AG09309 (cell line): ENCODE data around the gene PCDHB5.
"Not testable (repeated sequence)": the region's sequence is repeated elsewhere in the genome, so short reads cannot be mapped to it uniquely, and the experiment has no call there.

Experiments used
- DNase-seq: peaks from one replicate; pipeline ENCODE4 v3.0.0-alpha.2; 2010; ENCODE audit warnings: low read depth
- H3K4me3 ChIP-seq: 2 replicates; pipeline ENCODE4 v1.5.1; 2011; ENCODE audit warnings: mild to moderate bottlenecking, low read depth, low read length, moderate library complexity; ENCODE audit not compliant: control insufficient read depth
- CTCF ChIP-seq: IDR thresholded peaks from 2 replicates; pipeline ENCODE4 v1.5.1; 2011; ENCODE audit warnings: mild to moderate bottlenecking, low read depth, low read length, inconsistent platforms; ENCODE audit not compliant: insufficient read depth, control insufficient read depth; ENCODE audit errors: missing control alignments

The PCDHB5 gene

DNA sequence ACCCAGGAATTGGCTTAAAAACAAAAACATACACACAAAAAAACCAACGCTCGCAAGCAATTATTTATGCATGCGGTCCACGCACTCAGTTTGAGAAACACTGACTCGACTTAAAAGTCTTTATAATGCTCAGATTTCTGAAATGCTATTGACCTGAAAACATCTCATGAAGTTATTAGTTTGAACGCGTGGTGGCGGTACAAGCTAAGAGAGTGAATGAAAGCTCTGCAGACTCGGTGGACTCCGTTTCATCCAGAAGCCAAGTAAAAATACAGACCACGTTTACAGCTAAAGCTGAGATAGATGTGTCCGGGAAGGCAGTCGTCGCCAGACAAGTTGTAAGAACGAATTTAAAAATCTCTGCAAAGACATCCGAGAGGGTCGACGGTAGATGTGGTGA is 14.8 kb downstream of the PCDHB5 start, which contains the start of gene PCDHB6:
Gene PCDHB6 (plus strand): TSS at position 246 of the 400 bp plus-strand sequence. CDS start 201 bp downstream, outside the sequence.
- no peak for DNase-seq
- peak; percentile 54 for TF ChIP-seq CTCF
- H3K4me3 ChIP-seq = peak within 1 kb of the TSS; percentile 32

GRCh38 chr5:141150224-141150992 is 15.4 kb downstream of the PCDHB5 start:
- no peak for DNase-seq
- peak overlapping the region; percentile 32 for H3K4me3 ChIP-seq
- no peak for TF ChIP-seq CTCF

DNA sequence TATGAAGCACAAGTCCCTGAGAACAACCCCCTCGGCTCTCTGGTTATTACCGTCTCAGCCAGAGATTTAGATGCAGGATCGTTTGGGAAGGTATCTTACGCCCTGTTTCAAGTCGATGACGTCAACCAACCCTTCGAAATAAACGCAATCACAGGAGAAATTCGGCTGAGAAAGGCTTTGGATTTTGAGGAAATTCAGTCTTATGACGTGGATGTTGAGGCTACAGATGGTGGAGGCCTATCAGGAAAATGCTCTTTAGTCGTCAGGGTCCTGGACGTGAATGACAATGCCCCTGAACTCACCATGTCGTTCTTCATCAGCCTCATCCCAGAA is 16.0 kb downstream of the PCDHB5 start:
- H3K4me3 ChIP-seq = no peak overlapping the region
- no peak for DNase-seq
- TF ChIP-seq CTCF = no peak

DNA sequence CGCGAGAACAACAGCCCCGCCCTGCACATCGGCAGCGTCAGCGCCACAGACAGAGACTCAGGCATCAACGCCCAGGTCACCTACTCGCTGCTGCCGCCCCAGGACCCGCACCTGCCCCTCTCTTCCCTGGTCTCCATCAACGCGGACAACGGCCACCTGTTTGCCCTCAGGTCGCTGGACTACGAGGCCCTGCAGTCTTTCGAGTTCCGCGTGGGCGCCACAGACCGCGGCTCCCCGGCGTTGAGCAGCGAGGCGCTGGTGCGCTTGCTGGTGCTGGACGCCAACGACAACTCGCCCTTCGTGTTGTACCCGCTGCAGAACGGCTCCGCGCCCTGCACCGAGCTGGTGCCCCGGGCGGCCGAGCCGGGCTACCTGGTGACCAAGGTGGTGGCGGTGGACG is 16.6 kb downstream of the PCDHB5 start:
- H3K4me3 ChIP-seq, DNase-seq: not testable (repeated sequence)

GRCh38 chr5:141152096-141152495 is 17.1 kb downstream of the PCDHB5 start:
- not testable (repeated sequence) for DNase-seq, H3K4me3 ChIP-seq

- no peak overlapping the region for H3K4me3 ChIP-seq
- DNase-seq = no peak
- TF ChIP-seq CTCF = no peak
These were observed 20.8 kb downstream of the PCDHB5 start for GRCh38 chr5:141155540-141156374.

- not testable (repeated sequence) for DNase-seq, H3K4me3 ChIP-seq
These were observed 22.4 kb downstream of the PCDHB5 start for GRCh38 chr5:141157356-141157755.

DNA sequence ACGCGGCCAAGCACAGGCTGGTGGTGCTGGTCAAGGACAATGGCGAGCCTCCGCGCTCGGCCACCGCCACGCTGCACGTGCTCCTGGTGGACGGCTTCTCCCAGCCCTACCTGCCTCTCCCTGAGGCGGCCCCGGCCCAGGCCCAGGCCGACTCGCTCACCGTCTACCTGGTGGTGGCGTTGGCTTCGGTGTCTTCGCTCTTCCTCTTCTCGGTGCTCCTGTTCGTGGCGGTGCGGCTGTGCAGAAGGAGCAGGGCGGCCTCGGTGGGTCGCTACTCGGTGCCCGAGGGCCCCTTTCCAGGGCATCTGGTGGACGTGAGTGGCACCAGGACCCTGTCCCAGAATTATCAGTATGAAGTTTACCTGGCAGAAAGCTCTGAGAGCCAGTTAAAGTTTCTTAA is 22.9 kb downstream of the PCDHB5 start:
- not testable (repeated sequence) for DNase-seq

More for the DNA sequence above, 22.9 kb downstream of the PCDHB5 start:
- H3K4me3 ChIP-seq = not testable (repeated sequence)
